HEK293 (cell line): Measurements from ENCODE around the gene CELSR3.

Experiments
- CTCF ChIA-PET: fragments of 350-600 bp; formaldehyde crosslinking; extraction: SDS; loops from one replicate; lab custom pipeline; 2021; ENCODE audit warnings: antibody characterized with exemption; lab: Yijun Ruan, JAX
- POLR2A ChIA-PET: fragments of 300-600 bp; formaldehyde crosslinking; extraction: SDS; loops from one replicate; lab custom pipeline; 2020; ENCODE audit warnings: antibody characterized with exemption, inconsistent platforms; lab: Yijun Ruan, JAX
- H3K27ac ChIP-seq: fragments of 200-500 bp; sonication (Bioruptor generic); 2 replicates; pipeline ENCODE4 v1.5.1; 2014; ENCODE audit warnings: low read depth, low read length, control low read depth, inconsistent platforms; ENCODE audit errors: extremely low read depth
- H3K36me3 ChIP-seq, 2 experiments: fragments of 200-500 bp in 1 of 2; sonication (Bioruptor generic) in 1 of 2; 1 replicate in 1 of 2; 2 replicates in 1 of 2; pipeline ENCODE4 v1.5.1; 2014 to 2017; ENCODE audit warnings: inconsistent platforms in 2 of 2, low read length in 2 of 2; ENCODE audit not compliant: control insufficient read depth in 2 of 2, insufficient read depth in 1 of 2
- H3K4me1 ChIP-seq: fragments of 200-500 bp; sonication (Bioruptor generic); 2 replicates; pipeline ENCODE4 v1.5.1; 2014; ENCODE audit warnings: mild to moderate bottlenecking, low read length, inconsistent platforms; ENCODE audit not compliant: control insufficient read depth, insufficient read depth
- H3K4me3 ChIP-seq: 2 replicates; pipeline ENCODE4 v1.5.1; 2011; ENCODE audit warnings: low read depth, mild to moderate bottlenecking, control low read depth, low read length, moderate library complexity
- H3K9me3 ChIP-seq: fragments of 200-500 bp; sonication (Bioruptor generic); 2 replicates; pipeline ENCODE4 v1.5.1; 2014; ENCODE audit warnings: low read depth, low read length, inconsistent platforms; ENCODE audit not compliant: control insufficient read depth, insufficient read depth
- GLI4 ChIP-seq: fragments of 450-650 bp; formaldehyde crosslinking; IDR thresholded peaks from 2 replicates; pipeline ENCODE4 v1.5.1; 2016; ENCODE audit warnings: missing biosample characterization, missing genetic modification characterization
- KLF7 ChIP-seq: fragments of 450-650 bp; formaldehyde crosslinking; IDR thresholded peaks from 2 replicates; pipeline ENCODE4 v1.5.1; 2016; ENCODE audit warnings: missing biosample characterization, missing genetic modification characterization, borderline replicate concordance
- PBX3 ChIP-seq: sonication (generic); formaldehyde crosslinking; IDR thresholded peaks from 2 replicates; pipeline ENCODE4 v1.8.1; 2022; ENCODE audit warnings: mild to moderate bottlenecking, moderate library complexity, missing genetic modification reagents
- SCRT1 ChIP-seq: fragments of 450-650 bp; formaldehyde crosslinking; IDR thresholded peaks from 2 replicates; pipeline ENCODE4 v1.5.1; 2016; ENCODE audit warnings: missing biosample characterization, missing genetic modification characterization, borderline replicate concordance
- TCF7L2 ChIP-seq: IDR thresholded peaks from 2 replicates; pipeline ENCODE4 v1.6.1; 2011; ENCODE audit warnings: low read depth, mild to moderate bottlenecking, inconsistent platforms, low read length, moderate library complexity, borderline replicate concordance
- ZBTB17 ChIP-seq: fragments of 450-650 bp; formaldehyde crosslinking; IDR thresholded peaks from 2 replicates; pipeline ENCODE4 v1.5.1; 2016; ENCODE audit warnings: missing biosample characterization, missing genetic modification characterization
- ZBTB48 ChIP-seq: fragments of 450-650 bp; formaldehyde crosslinking; IDR thresholded peaks from 2 replicates; pipeline ENCODE4 v1.5.1; 2016; ENCODE audit warnings: missing biosample characterization, missing genetic modification characterization
- ZBTB49 ChIP-seq: fragments of 450-650 bp; formaldehyde crosslinking; IDR thresholded peaks from 2 replicates; pipeline ENCODE4 v1.5.1; 2016; ENCODE audit warnings: missing biosample characterization, missing genetic modification characterization, low read depth
- ZFP69B ChIP-seq: fragments of 450-650 bp; formaldehyde crosslinking; IDR thresholded peaks from 2 replicates; pipeline ENCODE4 v1.5.1; 2016; ENCODE audit warnings: missing biosample characterization, missing genetic modification characterization
- ZNF112 ChIP-seq: fragments of 450-650 bp; formaldehyde crosslinking; IDR thresholded peaks from 2 replicates; pipeline ENCODE4 v1.5.0; 2017; ENCODE audit warnings: missing biosample characterization, missing genetic modification characterization
- ZNF148 ChIP-seq: fragments of 450-650 bp; formaldehyde crosslinking; IDR thresholded peaks from 2 replicates; pipeline ENCODE4 v1.5.0; 2017; ENCODE audit warnings: missing biosample characterization, missing genetic modification characterization, borderline replicate concordance
- ZNF157 ChIP-seq: fragments of 450-650 bp; formaldehyde crosslinking; IDR thresholded peaks from 2 replicates; pipeline ENCODE4 v1.5.1; 2016; ENCODE audit warnings: missing biosample characterization, missing genetic modification characterization
- ZNF202 ChIP-seq: fragments of 450-650 bp; formaldehyde crosslinking; IDR thresholded peaks from 2 replicates; pipeline ENCODE4 v1.5.1; 2016; ENCODE audit warnings: missing biosample characterization, missing genetic modification characterization, borderline replicate concordance
- ZNF214 ChIP-seq: fragments of 450-650 bp; formaldehyde crosslinking; IDR thresholded peaks from 2 replicates; pipeline ENCODE4 v1.5.1; 2017; ENCODE audit warnings: missing biosample characterization, mild to moderate bottlenecking, missing genetic modification characterization, borderline replicate concordance
- ZNF335 ChIP-seq: fragments of 450-650 bp; formaldehyde crosslinking; conservative IDR thresholded peaks from 2 replicates; pipeline ENCODE4 v1.5.1; 2016; ENCODE audit warnings: missing biosample characterization, missing genetic modification characterization
- ZNF404 ChIP-seq: fragments of 450-650 bp; formaldehyde crosslinking; IDR thresholded peaks from 2 replicates; pipeline ENCODE4 v1.5.1; 2017; ENCODE audit warnings: missing biosample characterization, missing genetic modification characterization
- ZNF449 ChIP-seq: fragments of 450-650 bp; formaldehyde crosslinking; IDR thresholded peaks from 2 replicates; pipeline ENCODE4 v1.5.1; 2017; ENCODE audit warnings: missing biosample characterization, mild to moderate bottlenecking, missing genetic modification characterization, moderate library complexity
- ZNF530 ChIP-seq: fragments of 450-650 bp; formaldehyde crosslinking; IDR thresholded peaks from 2 replicates; pipeline ENCODE4 v1.5.1; 2016; ENCODE audit warnings: low read depth, missing biosample characterization, missing genetic modification characterization
- ZNF544 ChIP-seq: fragments of 450-650 bp; formaldehyde crosslinking; IDR thresholded peaks from 2 replicates; pipeline ENCODE4 v1.5.0; 2017; ENCODE audit warnings: missing biosample characterization, missing genetic modification characterization
- ZNF549 ChIP-seq: fragments of 450-650 bp; IDR thresholded peaks from 2 replicates; pipeline ENCODE4 v1.5.1; 2018; ENCODE audit warnings: missing biosample characterization, missing genetic modification characterization, mild to moderate bottlenecking, inconsistent platforms, moderate library complexity
- ZNF571 ChIP-seq: fragments of 450-650 bp; formaldehyde crosslinking; IDR thresholded peaks from 2 replicates; pipeline ENCODE4 v1.5.0; 2017; ENCODE audit warnings: missing biosample characterization, missing genetic modification characterization
- ZNF658 ChIP-seq: fragments of 450-650 bp; formaldehyde crosslinking; IDR thresholded peaks from 2 replicates; pipeline ENCODE4; 2016; ENCODE audit warnings: missing biosample characterization, missing genetic modification characterization
- ZNF670 ChIP-seq: fragments of 450-650 bp; formaldehyde crosslinking; IDR thresholded peaks from 2 replicates; pipeline ENCODE4 v1.5.1; 2016; ENCODE audit warnings: missing biosample characterization, missing genetic modification characterization, low read depth
- ZNF76 ChIP-seq: fragments of 450-650 bp; formaldehyde crosslinking; IDR thresholded peaks from 2 replicates; pipeline ENCODE4; 2016; ENCODE audit warnings: low read depth, missing biosample characterization, missing genetic modification characterization, borderline replicate concordance
- ZNF830 ChIP-seq: fragments of 450-650 bp; IDR thresholded peaks from 2 replicates; pipeline ENCODE4 v1.5.0; 2018; ENCODE audit warnings: missing biosample characterization, missing genetic modification characterization, low read depth, mild to moderate bottlenecking, moderate library complexity
- ZXDB ChIP-seq: fragments of 450-650 bp; formaldehyde crosslinking; IDR thresholded peaks from 2 replicates; pipeline ENCODE4 v1.5.1; 2016; ENCODE audit warnings: missing biosample characterization, missing genetic modification characterization

CELSR3 gene

GRCh38 chr3:48656061-48656840, 6.4 kb downstream of the CELSR3 start:
- no peaks in the 10 kb centered on the region for H3K9me3 ChIP-seq
- TF ChIP-seq ZXDB (tag by site-specific recombination) (no peak), KLF7 (tag by site-specific recombination) (no peak), ZNF830 (tag by site-specific recombination) (no peak), ZNF404 (no peak), ZNF112 (tag by site-specific recombination) (no peak), ZNF530 (no peak), ZBTB17 (tag by site-specific recombination) (no peak), ZNF76 (no peak), TCF7L2 (no peak), ZNF549 (tag by site-specific recombination) (no peak), SCRT1 (tag by site-specific recombination) (no peak)
- H3K4me3 ChIP-seq = peak overlapping the region; percentile 49
- no peaks in the 10 kb centered on the region for H3K36me3 ChIP-seq
- no peak overlapping the region; the same call in 1 of the 2 replicates for H3K27ac ChIP-seq
- ChIA-PET CTCF (interaction anchor here (0.6 to 1.7 kb wide), 4 partner anchors 30 to 165 kb away, joined by 3 to 4 read pairs (median 4); partner anchors contain the start of gene NCKIPSD), POLR2A (no interaction called here)
- no peaks in the 10 kb centered on the region for H3K4me1 ChIP-seq

GRCh38 chr3:48655606-48656005, 7.1 kb downstream of the CELSR3 start:
- H3K27ac ChIP-seq = no peak overlapping the region
- POLR2A ChIA-PET = no interaction called here
- no peak overlapping the region for H3K4me3 ChIP-seq

More at GRCh38 chr3:48655606-48656005, 7.1 kb downstream of the CELSR3 start:
- TF ChIP-seq ZNF157 (tag by site-specific recombination) (no peak), GLI4 (tag by site-specific recombination) (no peak), ZNF670 (tag by site-specific recombination) (no peak), ZNF449 (tag by site-specific recombination) (no peak), ZNF658 (tag by site-specific recombination) (no peak), ZBTB48 (no peak), ZFP69B (tag by site-specific recombination) (no peak), ZNF544 (tag by site-specific recombination) (no peak), ZNF335 (tag by site-specific recombination) (no peak), ZNF148 (tag by site-specific recombination) (no peak), ZBTB49 (tag by site-specific recombination) (no peak), ZNF202 (tag by site-specific recombination) (no peak), PBX3 (CRISPR knock-in tag) (no peak), ZNF214 (no peak), ZNF571 (tag by site-specific recombination) (no peak)
- H3K4me1 ChIP-seq = no peaks in the 10 kb centered on the region
- CTCF ChIA-PET = interaction anchor here (1.4 kb wide), 1 partner anchor 97 kb away, joined by 4 read pairs; no protein-coding TSS in a partner anchor
- H3K9me3 ChIP-seq = no peaks in the 10 kb centered on the region
- no peaks in the 10 kb centered on the region for H3K36me3 ChIP-seq
